Smooth muscle cell (in vitro differentiated cells): ENCODE data around the gene KCNE2. TPM values are rescaled to one million over a fixed set of nuclear protein-coding genes. Genes with fewer than 3 reads are reported as not detected.
A peak's percentile ranks its signal among the peaks of the same experiment; 100 is the strongest.

Experiments used
- DNase-seq: peaks from one replicate; lab custom pipeline; 2025; ENCODE audit not compliant: unreplicated experiment; lab: John Stamatoyannopoulos, UW
- H2AFZ ChIP-seq: fragments of 200-600 bp; sonication (generic); 2 replicates; pipeline ENCODE4 v1.6.0; 2016; ENCODE audit warnings: antibody characterized with exemption, low read depth, mild to moderate bottlenecking
- H3F3A ChIP-seq: fragments of 200-600 bp; sonication (generic); 2 replicates; pipeline ENCODE4 v1.6.0; 2017; ENCODE audit warnings: antibody characterized with exemption, low read depth
- H3K27ac ChIP-seq: fragments of 200-600 bp; sonication (generic); 2 replicates; pipeline ENCODE4 v1.5.1; 2016; ENCODE audit warnings: low read depth, mild to moderate bottlenecking
- H3K27me3 ChIP-seq: fragments of 200-600 bp; sonication (generic); 2 replicates; pipeline ENCODE4 v1.6.1; 2016; ENCODE audit warnings: low read depth, mild to moderate bottlenecking
- H3K36me3 ChIP-seq: fragments of 200-600 bp; sonication (generic); 2 replicates; pipeline ENCODE4 v1.5.1; 2016; ENCODE audit warnings: low read depth
- H3K4me1 ChIP-seq: fragments of 200-600 bp; sonication (generic); 2 replicates; pipeline ENCODE4 v1.5.1; 2016; ENCODE audit warnings: low read depth
- H3K4me2 ChIP-seq: fragments of 200-600 bp; sonication (generic); 2 replicates; pipeline ENCODE4 v1.6.0; 2016; ENCODE audit warnings: mild to moderate bottlenecking
- H3K4me3 ChIP-seq: fragments of 200-600 bp; sonication (generic); 2 replicates; pipeline ENCODE4 v1.5.1; 2016; ENCODE audit warnings: mild to moderate bottlenecking
- H3K79me2 ChIP-seq: fragments of 200-600 bp; sonication (generic); 2 replicates; pipeline ENCODE4 v1.6.0; 2016; ENCODE audit warnings: low read depth, mild to moderate bottlenecking
- H3K9ac ChIP-seq: fragments of 200-600 bp; sonication (generic); 2 replicates; pipeline ENCODE4 v1.6.0; 2016; ENCODE audit warnings: low read depth
- H3K9me3 ChIP-seq: fragments of 200-600 bp; sonication (generic); replicated peaks from 2 replicates; pipeline ENCODE4 v1.5.1; 2016; ENCODE audit warnings: low read depth
- H4K20me1 ChIP-seq: fragments of 200-600 bp; sonication (generic); 2 replicates; pipeline ENCODE4 v1.6.0; 2016; ENCODE audit warnings: low read depth
- WGBS: methylation state at CpG from one replicate; pipeline ENCODE4 v1.1.7; 2016; ENCODE audit warnings: low lambda C conversion rate; 5-methylcytosine and 5-hydroxymethylcytosine counted together
- polyA plus RNA-seq: library from polyadenylated mRNA; unstranded; fragments of >200 nt; fragmentation: Nextera tagmentation; extraction: Ambion mirVana; gene quantifications from 2 replicates; pipeline ENCODE4 v1.2.1, GENCODE V29; 2016
- total RNA-seq: library from RNA; depleted of rRNA; stranded (reverse); fragments of >200 nt; gene quantifications from 2 replicates; pipeline ENCODE4 v1.2.3, GENCODE V29; 2014
- TF ChIP-seq, protein P1 (sequence below): fragments of 200-600 bp; sonication (generic); IDR thresholded peaks from 2 replicates; pipeline ENCODE4 v1.5.1; 2017; ENCODE audit warnings: borderline replicate concordance, mild to moderate bottlenecking, antibody characterized with exemption; ENCODE audit not compliant: insufficient read depth, poor library complexity, severe bottlenecking

Gene KCNE2
- total and polyA plus RNA-seq, 2 experiments from 2014 or later: 1.1 TPM; not detected in 1

DNA sequence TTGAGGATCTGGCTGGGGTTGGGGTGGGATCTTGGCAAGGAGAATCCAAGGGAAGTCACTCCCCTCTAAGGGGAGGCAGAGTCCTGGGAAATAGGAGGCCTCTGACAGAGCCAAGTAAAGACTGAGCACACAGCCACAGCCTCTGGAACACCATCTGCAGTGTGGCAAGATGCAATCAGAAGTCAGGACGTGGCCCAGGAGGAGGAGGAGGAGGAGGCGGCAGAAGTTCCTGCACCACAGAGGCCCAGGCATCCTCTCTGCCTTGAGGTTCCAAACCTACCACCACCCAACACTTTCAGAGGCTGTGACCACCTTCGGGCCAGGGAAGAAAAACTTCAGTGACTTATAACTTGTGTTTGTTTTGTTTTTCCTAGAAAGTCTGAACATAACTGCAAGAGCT, 23.7 kb upstream of the KCNE2 start:
- no peak overlapping the region for H3K9ac ChIP-seq
- H4K20me1 ChIP-seq: no peaks in the 10 kb centered on the region
- H3F3A ChIP-seq: peaks cover 6% of the 10 kb centered on the region
- H3K4me1 ChIP-seq: peaks cover 15% of the 10 kb centered on the region
- no peak overlapping the region for H2AFZ ChIP-seq
- TF ChIP-seq, protein P1, sequence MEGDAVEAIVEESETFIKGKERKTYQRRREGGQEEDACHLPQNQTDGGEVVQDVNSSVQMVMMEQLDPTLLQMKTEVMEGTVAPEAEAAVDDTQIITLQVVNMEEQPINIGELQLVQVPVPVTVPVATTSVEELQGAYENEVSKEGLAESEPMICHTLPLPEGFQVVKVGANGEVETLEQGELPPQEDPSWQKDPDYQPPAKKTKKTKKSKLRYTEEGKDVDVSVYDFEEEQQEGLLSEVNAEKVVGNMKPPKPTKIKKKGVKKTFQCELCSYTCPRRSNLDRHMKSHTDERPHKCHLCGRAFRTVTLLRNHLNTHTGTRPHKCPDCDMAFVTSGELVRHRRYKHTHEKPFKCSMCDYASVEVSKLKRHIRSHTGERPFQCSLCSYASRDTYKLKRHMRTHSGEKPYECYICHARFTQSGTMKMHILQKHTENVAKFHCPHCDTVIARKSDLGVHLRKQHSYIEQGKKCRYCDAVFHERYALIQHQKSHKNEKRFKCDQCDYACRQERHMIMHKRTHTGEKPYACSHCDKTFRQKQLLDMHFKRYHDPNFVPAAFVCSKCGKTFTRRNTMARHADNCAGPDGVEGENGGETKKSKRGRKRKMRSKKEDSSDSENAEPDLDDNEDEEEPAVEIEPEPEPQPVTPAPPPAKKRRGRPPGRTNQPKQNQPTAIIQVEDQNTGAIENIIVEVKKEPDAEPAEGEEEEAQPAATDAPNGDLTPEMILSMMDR: no peak
- no peaks in the 10 kb centered on the region for H3K27me3 ChIP-seq
- no peaks in the 10 kb centered on the region for H3K79me2 ChIP-seq
- no peak for DNase-seq
- H3K4me2 ChIP-seq: peak overlapping the region; percentile 29
- H3K36me3 ChIP-seq: no peaks in the 10 kb centered on the region
- H3K9me3 ChIP-seq: no peaks in the 10 kb centered on the region
- H3K27ac ChIP-seq: peak overlapping the region; percentile 53
- WGBS: 57% methylated on average over 3 of the region's 3 CpGs
- no peak overlapping the region for H3K4me3 ChIP-seq

DNA sequence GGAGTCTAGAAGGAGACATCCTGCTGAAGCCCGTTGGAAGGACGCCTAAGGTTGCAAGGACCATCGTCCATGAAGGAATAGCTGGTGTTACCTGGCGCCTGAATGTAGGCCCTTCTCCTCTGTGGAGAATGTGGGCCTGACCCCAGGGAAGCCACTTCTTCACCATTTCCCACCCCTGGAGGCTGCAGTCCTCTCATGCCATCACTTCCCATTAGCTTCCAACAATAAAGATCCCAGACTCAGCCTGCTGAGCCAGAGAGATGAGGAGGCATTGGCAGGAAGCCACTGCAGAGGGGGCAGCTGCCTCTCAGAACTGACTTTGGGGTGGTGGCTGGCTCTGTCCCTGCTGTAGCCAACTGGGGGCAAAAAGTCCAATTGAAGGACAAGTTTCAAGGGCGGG, 21.3 kb upstream of the KCNE2 start:
- Histone ChIP-seq H3K27me3 (no peaks in the 10 kb centered on the region), H3K36me3 (no peaks in the 10 kb centered on the region), H3F3A (peaks cover 6% of the 10 kb centered on the region), H3K79me2 (no peaks in the 10 kb centered on the region), H3K9ac (no peak overlapping the region), H3K9me3 (no peaks in the 10 kb centered on the region), H3K4me3 (no peak overlapping the region), H3K4me2 (no peak overlapping the region), H4K20me1 (no peaks in the 10 kb centered on the region), H3K4me1 (peaks cover 6% of the 10 kb centered on the region), H2AFZ (no peak overlapping the region), H3K27ac (no peak overlapping the region)
- no peak for DNase-seq
- WGBS: 93% methylated on average over 5 of the region's 5 CpGs
- TF ChIP-seq, protein P1: no peak

DNA sequence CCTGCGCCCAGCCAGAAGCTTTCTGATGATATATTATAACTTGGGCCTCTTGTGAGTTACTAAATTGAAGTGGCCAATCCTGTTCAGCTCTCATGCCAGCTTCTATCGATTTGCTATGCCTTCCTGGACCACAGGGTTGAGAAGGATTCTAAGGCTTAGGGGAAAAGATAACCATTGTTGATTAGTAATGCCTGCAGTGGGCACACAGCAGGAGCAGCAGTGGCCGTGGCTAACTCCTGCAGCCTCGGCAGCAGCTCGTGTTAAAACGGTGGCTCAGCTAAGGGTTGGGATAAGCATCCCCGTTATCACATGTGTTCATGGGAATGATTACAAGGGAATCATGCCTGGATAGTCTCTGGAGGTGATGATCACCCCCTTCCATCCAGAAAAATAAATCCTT, 20.5 kb upstream of the KCNE2 start:
- Histone ChIP-seq H3K36me3 (no peaks in the 10 kb centered on the region), H3K27ac (no peak overlapping the region), H3K4me1 (peaks cover 6% of the 10 kb centered on the region), H3K9ac (no peak overlapping the region), H3K27me3 (no peaks in the 10 kb centered on the region), H3K4me2 (no peak overlapping the region), H3K9me3 (no peaks in the 10 kb centered on the region), H3K4me3 (no peak overlapping the region), H3K79me2 (no peaks in the 10 kb centered on the region), H3F3A (peaks cover 6% of the 10 kb centered on the region), H2AFZ (no peak overlapping the region), H4K20me1 (no peaks in the 10 kb centered on the region)
- DNase-seq: no peak
- 78% methylated on average over 7 of the region's 7 CpGs for WGBS
- TF ChIP-seq, protein P1: no peak

DNA sequence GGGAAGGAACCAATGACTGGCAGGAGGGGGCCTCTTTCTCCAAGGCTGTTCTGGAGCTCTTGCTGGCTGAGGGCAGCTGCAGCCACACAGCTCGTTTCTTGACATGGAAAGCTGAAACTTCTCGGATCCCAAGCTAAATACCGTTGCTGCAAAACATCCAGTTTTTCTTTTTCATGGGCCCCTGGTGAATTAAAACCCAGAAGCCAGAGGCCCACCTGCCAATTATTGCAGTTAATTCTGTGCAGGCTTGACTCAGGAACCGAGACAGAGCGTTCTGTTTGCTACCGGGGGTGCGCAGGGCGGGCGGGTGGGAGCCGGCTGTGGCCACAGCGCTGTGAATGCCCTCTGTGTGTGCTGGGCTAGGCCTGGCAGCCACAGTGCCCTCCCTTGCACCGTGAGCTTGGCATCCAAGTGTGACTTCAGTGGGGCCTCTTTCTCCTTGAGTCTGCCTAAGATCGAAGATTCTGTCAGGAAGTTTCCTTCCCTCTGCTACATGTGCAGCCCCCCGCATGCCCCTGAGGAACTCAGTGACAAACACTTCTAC, 19.9 kb upstream of the KCNE2 start:
- no peak overlapping the region for H2AFZ ChIP-seq
- no peaks in the 10 kb centered on the region for H3K27me3 ChIP-seq
- no peak for DNase-seq
- no peaks in the 10 kb centered on the region for H3K36me3 ChIP-seq
- peaks cover 1% of the 10 kb centered on the region for H3F3A ChIP-seq
- H3K9ac ChIP-seq: no peak overlapping the region
- WGBS: 91% methylated on average over 13 of the region's 14 CpGs
- TF ChIP-seq, protein P1: no peak
- H3K79me2 ChIP-seq: no peaks in the 10 kb centered on the region
- H3K4me2 ChIP-seq: no peak overlapping the region
- H3K9me3 ChIP-seq: no peaks in the 10 kb centered on the region
- H3K4me3 ChIP-seq: no peak overlapping the region
- H3K4me1 ChIP-seq: peaks cover 4% of the 10 kb centered on the region
- no peaks in the 10 kb centered on the region for H4K20me1 ChIP-seq
- H3K27ac ChIP-seq: no peak overlapping the region
